ENCODE measurements around the gene TNFRSF6B.

- TF ChIP-seq CTCF (IDR thresholded peaks at IDR 0.05; ENCODE audit: insufficient read depth, low read depth, low read length) (no peak), EZH2 (IDR thresholded peaks at IDR 0.05; ENCODE audit: insufficient read depth, low read length) (no peak)
Measured at GRCh38 chr20:63664861-63665594, 31.4 kb upstream of the TNFRSF6B start.

Measured in astrocyte (in vitro differentiated cells and primary cell).